ENCODE measurements around the gene TNXB.
"Not testable (repeated sequence)": the region's sequence is repeated elsewhere in the genome, so short reads cannot be mapped to it uniquely, and the experiment has no call there.

DNA sequence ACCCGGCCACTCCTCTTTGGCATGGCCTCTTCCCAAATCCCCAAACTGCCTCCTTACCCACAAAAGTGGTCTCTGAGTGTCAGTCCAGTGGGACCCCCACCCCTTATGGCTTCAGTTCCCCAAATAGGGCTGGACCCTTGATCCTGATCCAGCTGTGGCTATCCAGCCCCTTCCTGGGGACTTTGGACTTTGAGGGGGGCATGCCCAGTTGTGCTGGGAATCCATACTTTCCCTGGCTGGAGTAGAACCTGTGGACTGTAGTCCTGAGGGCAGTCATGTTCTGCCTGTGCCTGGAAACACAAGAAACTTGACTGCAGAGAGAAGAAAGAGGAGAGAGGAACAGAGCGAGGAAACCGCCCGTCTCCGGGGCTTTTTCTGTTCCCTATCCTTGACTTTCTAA, 72.0 kb downstream of the TNXB start:
- TF ChIP-seq, protein P1, sequence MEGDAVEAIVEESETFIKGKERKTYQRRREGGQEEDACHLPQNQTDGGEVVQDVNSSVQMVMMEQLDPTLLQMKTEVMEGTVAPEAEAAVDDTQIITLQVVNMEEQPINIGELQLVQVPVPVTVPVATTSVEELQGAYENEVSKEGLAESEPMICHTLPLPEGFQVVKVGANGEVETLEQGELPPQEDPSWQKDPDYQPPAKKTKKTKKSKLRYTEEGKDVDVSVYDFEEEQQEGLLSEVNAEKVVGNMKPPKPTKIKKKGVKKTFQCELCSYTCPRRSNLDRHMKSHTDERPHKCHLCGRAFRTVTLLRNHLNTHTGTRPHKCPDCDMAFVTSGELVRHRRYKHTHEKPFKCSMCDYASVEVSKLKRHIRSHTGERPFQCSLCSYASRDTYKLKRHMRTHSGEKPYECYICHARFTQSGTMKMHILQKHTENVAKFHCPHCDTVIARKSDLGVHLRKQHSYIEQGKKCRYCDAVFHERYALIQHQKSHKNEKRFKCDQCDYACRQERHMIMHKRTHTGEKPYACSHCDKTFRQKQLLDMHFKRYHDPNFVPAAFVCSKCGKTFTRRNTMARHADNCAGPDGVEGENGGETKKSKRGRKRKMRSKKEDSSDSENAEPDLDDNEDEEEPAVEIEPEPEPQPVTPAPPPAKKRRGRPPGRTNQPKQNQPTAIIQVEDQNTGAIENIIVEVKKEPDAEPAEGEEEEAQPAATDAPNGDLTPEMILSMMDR (IDR thresholded peaks at IDR 0.05) = not testable (repeated sequence)
- TF ChIP-seq, protein P2, sequence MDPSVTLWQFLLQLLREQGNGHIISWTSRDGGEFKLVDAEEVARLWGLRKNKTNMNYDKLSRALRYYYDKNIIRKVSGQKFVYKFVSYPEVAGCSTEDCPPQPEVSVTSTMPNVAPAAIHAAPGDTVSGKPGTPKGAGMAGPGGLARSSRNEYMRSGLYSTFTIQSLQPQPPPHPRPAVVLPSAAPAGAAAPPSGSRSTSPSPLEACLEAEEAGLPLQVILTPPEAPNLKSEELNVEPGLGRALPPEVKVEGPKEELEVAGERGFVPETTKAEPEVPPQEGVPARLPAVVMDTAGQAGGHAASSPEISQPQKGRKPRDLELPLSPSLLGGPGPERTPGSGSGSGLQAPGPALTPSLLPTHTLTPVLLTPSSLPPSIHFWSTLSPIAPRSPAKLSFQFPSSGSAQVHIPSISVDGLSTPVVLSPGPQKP (IDR thresholded peaks at IDR 0.05; ENCODE audit: low read depth, low read length) = not testable (repeated sequence)
- not testable (repeated sequence) for TF ChIP-seq CHD2 (IDR thresholded peaks at IDR 0.05; ENCODE audit: low read length, partially characterized antibody); POLR2A (IDR thresholded peaks at IDR 0.05; ENCODE audit: low read length); POLR2AphosphoS2 (conservative IDR thresholded peaks at IDR 0.05; ENCODE audit: low read length); RAD21 (conservative IDR thresholded peaks at IDR 0.05 in 1 of 2, IDR thresholded peaks at IDR 0.05 in 1 of 2); CEBPB (IDR thresholded peaks at IDR 0.05); JUNB (IDR thresholded peaks at IDR 0.05); RNF2 (IDR thresholded peaks at IDR 0.05; ENCODE audit: borderline replicate concordance, low read depth); ZFP36 (IDR thresholded peaks at IDR 0.05; ENCODE audit: borderline replicate concordance, partially characterized antibody)
- TF ChIP-seq, protein P3, sequence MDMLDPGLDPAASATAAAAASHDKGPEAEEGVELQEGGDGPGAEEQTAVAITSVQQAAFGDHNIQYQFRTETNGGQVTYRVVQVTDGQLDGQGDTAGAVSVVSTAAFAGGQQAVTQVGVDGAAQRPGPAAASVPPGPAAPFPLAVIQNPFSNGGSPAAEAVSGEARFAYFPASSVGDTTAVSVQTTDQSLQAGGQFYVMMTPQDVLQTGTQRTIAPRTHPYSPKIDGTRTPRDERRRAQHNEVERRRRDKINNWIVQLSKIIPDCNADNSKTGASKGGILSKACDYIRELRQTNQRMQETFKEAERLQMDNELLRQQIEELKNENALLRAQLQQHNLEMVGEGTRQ (IDR thresholded peaks at IDR 0.05) = not testable (repeated sequence)
- TF ChIP-seq, protein P4, sequence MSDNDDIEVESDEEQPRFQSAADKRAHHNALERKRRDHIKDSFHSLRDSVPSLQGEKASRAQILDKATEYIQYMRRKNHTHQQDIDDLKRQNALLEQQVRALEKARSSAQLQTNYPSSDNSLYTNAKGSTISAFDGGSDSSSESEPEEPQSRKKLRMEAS (IDR thresholded peaks at IDR 0.05) = not testable (repeated sequence)
